ENCODE data around the gene ABCC10. TPM values are rescaled to one million over a fixed set of nuclear protein-coding genes. Genes with fewer than 3 reads are reported as not detected.

The ABCC10 gene
- 17.1 and 19.1 TPM in 2 replicates for total RNA-seq

DNA sequence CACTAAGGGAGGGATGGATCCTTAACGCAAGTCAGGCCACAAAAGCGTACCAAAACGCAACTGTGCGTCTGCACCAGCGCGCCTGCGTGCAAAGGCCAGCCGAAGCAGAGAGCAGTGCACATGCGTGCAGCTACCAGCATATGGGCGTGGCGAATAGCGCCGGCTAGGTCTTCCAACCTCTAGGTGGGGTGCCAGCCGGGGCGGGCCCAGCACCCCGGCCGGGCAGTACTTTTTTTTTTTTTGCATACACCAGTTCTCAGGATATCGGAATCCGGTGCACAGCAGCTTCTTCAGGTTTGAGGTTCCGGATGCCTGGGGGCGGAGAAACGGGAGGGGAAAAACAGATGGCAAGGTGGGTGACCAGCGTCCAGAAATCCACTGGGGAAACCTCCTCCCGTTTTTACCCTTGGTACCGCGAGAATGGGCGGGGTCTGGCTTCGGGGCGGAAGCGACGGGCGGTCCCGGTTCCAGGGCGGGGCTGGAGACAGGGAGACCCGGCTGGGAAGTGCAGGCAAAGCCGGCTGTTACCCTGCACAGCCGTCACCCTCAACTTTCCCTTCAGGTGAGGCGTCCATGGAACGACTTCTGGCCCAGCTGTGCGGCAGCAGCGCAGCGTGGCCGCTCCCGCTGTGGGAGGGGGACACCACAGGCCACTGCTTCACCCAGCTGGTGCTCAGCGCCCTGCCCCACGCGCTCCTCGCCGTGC, at the start of gene ABCC10:
TSS of gene ABCC10 (plus strand) at position 136 of the 706 bp plus-strand sequence. CDS start at position 574, 438 bp downstream.

DNA sequence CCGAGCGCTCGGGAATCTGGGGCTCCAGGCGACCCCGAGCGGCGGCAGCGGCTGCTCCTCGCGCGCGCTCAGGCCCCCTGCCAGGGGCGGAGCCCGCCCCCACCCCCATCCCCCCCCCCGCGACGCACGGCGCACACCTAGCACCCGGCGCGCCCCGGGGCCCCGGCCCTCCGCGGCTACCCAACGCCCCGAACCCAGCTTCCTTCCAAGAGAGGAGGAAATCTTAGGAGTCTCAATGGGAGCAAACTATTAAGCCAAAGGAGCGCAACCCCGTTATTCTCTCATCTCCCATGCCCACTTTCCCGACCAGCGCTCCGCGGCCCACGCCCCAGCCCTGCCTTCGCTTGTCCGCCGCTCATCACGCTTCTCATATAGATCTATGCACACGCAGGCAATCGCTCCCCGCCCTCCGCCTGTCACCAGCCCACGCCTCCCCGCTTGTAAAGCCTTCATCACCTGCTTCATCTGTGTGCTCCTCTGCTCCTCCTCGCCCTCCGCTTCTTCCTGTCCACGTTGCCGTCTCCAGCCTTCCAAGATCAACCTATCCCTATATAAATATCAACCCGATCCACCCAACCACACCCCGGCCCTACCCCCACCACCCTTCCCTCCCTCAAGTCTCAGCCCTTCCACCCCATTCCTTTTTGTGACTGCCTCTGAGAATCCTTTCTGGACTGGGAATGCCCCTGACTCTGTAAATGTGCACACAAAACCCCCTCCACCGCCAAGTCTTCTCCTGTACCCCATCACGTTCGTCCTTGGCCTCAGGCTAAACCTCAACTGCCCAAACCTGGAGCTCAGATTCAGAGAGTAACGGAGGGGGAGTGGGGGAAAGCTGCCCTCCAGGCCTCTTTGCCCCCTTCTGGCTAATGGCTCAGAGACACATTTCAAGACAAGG, 28.4 kb downstream of the ABCC10 start, which contains the start of gene DLK2:
TSS of gene DLK2 (minus strand) at position 18 of the 898 bp plus-strand sequence. CDS start 723 bp downstream, outside the sequence.

DNA sequence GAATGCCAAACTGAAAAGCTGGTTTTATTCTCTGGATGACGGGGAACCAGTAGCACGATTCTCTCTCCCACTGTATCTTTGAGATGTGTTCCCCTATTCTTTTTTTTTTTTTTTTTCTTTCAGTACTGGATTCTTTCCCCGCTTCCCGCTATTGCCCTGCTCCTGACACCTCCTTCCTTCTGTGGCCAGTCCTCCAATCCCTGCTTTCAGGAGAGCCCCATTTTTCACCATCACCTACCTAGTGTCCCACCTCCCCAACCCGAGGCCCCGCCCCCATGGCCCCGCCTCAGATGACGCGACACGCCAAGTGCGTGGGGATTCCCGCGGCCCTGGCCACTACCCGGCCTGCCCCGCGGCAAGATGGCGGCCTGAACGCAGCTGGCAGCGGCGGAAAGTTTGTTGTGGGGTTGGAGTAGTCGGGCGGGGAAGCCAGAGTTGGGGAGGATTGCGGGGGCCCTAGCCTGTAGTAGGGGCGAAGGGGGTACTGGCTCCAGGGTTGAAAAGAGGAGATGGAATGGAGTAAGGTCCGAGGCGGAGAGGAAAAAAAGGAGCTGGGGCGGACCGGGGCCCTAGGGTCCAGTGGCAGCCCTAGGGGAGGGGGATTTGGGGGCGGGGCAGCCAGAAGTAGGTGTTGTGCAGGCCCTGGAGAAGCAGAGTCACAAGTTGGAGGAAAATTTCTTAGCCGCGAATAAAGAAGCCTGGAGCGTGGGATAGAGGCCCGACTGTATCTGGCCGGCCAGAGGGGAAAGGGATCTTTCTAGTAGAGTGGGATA, 50.1 kb downstream of the ABCC10 start, which contains the start of gene TJAP1:
TSS of gene TJAP1 (plus strand) at position 336 of the 773 bp plus-strand sequence. CDS start 21,432 bp downstream, outside the sequence.

Other genes with a start within 250 kb of the ABCC10 start
- gene CUL9, start 245.3 kb upstream of the ABCC10 start, total RNA-seq, result 15.3 and 16.2 TPM in 2 replicates
- 96.9 and 164 TPM in 2 replicates for gene DNPH1, start 198.1 kb upstream of the ABCC10 start, total RNA-seq
- gene TTBK1, start 184.1 kb upstream of the ABCC10 start, total RNA-seq, result not detected in 2 replicates
- not detected in 2 replicates for gene SLC22A7, start 129.3 kb upstream of the ABCC10 start, total RNA-seq
- gene CRIP3, start 118.7 kb upstream of the ABCC10 start, total RNA-seq, result not detected in 2 replicates
- 7.0 and 8.2 TPM in 2 replicates for gene ZNF318, start 57.9 kb upstream of the ABCC10 start, total RNA-seq
- gene DLK2, start 28.0 kb downstream of the ABCC10 start, total RNA-seq, result not detected in 2 replicates
- 17.1 and 23.9 TPM in 2 replicates for gene TJAP1, start 50.0 kb downstream of the ABCC10 start, total RNA-seq
- not detected in 2 replicates for gene LRRC73, start 82.8 kb downstream of the ABCC10 start, total RNA-seq
- 102 and 134 TPM in 2 replicates for gene YIPF3, start 89.4 kb downstream of the ABCC10 start, total RNA-seq
- gene POLR1C, start 89.5 kb downstream of the ABCC10 start, total RNA-seq, result 31.4 and 41.6 TPM in 2 replicates
- 22.0 and 29.8 TPM in 2 replicates for gene XPO5, start 148.5 kb downstream of the ABCC10 start, total RNA-seq
- 27.8 and 28.3 TPM in 2 replicates for gene POLH, start 148.6 kb downstream of the ABCC10 start, total RNA-seq
- 34.8 and 43.2 TPM in 2 replicates for gene GTPBP2, start 201.7 kb downstream of the ABCC10 start, total RNA-seq
- 55.9 and 58.4 TPM in 2 replicates for gene MAD2L1BP, start 208.3 kb downstream of the ABCC10 start, total RNA-seq
- 0.13 TPM in 1 of 2 replicates, not detected in the other for gene RSPH9, start 217.5 kb downstream of the ABCC10 start, total RNA-seq

Data from mammary microvascular endothelial cell (primary cell).